ENCODE data around the gene NLRC5.

DNA sequence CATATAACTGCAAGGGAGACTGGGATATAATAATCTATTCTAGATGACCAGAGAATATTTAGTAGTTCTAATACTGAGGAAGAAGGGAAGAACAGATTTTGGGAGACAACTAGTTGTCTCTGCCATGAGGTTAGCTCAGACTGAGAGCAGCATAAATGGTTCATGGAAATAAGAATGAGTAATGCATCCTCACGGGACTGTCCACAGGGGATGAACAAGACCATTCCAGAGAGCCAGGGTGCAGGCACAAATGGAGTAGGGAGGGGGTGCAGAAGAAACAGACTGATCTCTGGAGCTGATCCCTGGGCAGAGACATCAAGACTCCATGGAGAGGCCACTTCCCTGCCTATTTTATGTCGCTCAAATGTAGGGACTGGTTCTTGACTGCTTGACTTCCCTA is 30.4 kb downstream of the NLRC5 start:
- TF ChIP-seq EZH2phosphoT487 (IDR thresholded peaks at IDR 0.05), result no peak
- TF ChIP-seq CTCF (IDR thresholded peaks at IDR 0.05), result no peak
- TF ChIP-seq EZH2 (IDR thresholded peaks at IDR 0.05), result no peak

Measured in neural progenitor cell (in vitro differentiated cells).